ENCODE measurements around the gene SYNGR1. TPM values are rescaled to one million over a fixed set of nuclear protein-coding genes. Genes with fewer than 3 reads are reported as not detected.

Gene SYNGR1
- total and polyA plus RNA-seq, 2 experiments from 2014 or later, result 30.9 to 37.0 TPM

Small RNAs within 50 kb of the gene (small RNA-seq; reads per million reads assigned to genes)
- not detected for gene SNORD43 (ENCODE audit: low replicate concordance)
- gene SNORD83A (ENCODE audit: low replicate concordance), result 1,887 reads per million, percentile 100 among the genes with 10 or more reads in this experiment
- gene SNORD83B (ENCODE audit: low replicate concordance), result not detected

Other genes starting within 250 kb of the SYNGR1 start
- 11.5 and 12.7 TPM in 2 replicates for gene CBX7, start 197.3 kb upstream of the SYNGR1 start, total RNA-seq (2014; rRNA removed; shearing (Covaris generic))
- 2.6 and 2.8 TPM in 2 replicates for gene CBX7, start 197.3 kb upstream of the SYNGR1 start, polyA plus RNA-seq (2016; fragmentation: Nextera tagmentation; extraction: Ambion mirVana)
- gene PDGFB, start 105.0 kb upstream of the SYNGR1 start, total RNA-seq (2014; rRNA removed; shearing (Covaris generic)), result 5.2 and 8.0 TPM in 2 replicates
- 1.9 and 2.2 TPM in 2 replicates for gene PDGFB, start 105.0 kb upstream of the SYNGR1 start, polyA plus RNA-seq (2016; fragmentation: Nextera tagmentation; extraction: Ambion mirVana)
- gene RPL3, start 30.4 kb upstream of the SYNGR1 start, total RNA-seq (2014; rRNA removed; shearing (Covaris generic)), result 2,755 and 3,244 TPM in 2 replicates
- gene RPL3, start 30.4 kb upstream of the SYNGR1 start, polyA plus RNA-seq (2016; fragmentation: Nextera tagmentation; extraction: Ambion mirVana), result 1,846 and 1,983 TPM in 2 replicates
- gene TAB1, start 49.8 kb downstream of the SYNGR1 start, total RNA-seq (2014; rRNA removed; shearing (Covaris generic)), result 18.0 and 27.5 TPM in 2 replicates
- 10.7 and 12.4 TPM in 2 replicates for gene TAB1, start 49.8 kb downstream of the SYNGR1 start, polyA plus RNA-seq (2016; fragmentation: Nextera tagmentation; extraction: Ambion mirVana)
- 10.2 and 13.1 TPM in 2 replicates for gene MGAT3, start 107.0 kb downstream of the SYNGR1 start, total RNA-seq (2014; rRNA removed; shearing (Covaris generic))
- 1.6 and 1.7 TPM in 2 replicates for gene MGAT3, start 107.0 kb downstream of the SYNGR1 start, polyA plus RNA-seq (2016; fragmentation: Nextera tagmentation; extraction: Ambion mirVana)
- 30.0 and 40.1 TPM in 2 replicates for gene MIEF1, start 152.3 kb downstream of the SYNGR1 start, total RNA-seq (2014; rRNA removed; shearing (Covaris generic))
- 12.2 and 13.2 TPM in 2 replicates for gene MIEF1, start 152.3 kb downstream of the SYNGR1 start, polyA plus RNA-seq (2016; fragmentation: Nextera tagmentation; extraction: Ambion mirVana)
- gene ATF4, start 170.6 kb downstream of the SYNGR1 start, total RNA-seq (2014; rRNA removed; shearing (Covaris generic)), result 366 and 446 TPM in 2 replicates
- 553 and 628 TPM in 2 replicates for gene ATF4, start 170.6 kb downstream of the SYNGR1 start, polyA plus RNA-seq (2016; fragmentation: Nextera tagmentation; extraction: Ambion mirVana)
- 153 and 169 TPM in 2 replicates for gene RPS19BP1, start 182.8 kb downstream of the SYNGR1 start, total RNA-seq (2014; rRNA removed; shearing (Covaris generic))
- 215 and 216 TPM in 2 replicates for gene RPS19BP1, start 182.8 kb downstream of the SYNGR1 start, polyA plus RNA-seq (2016; fragmentation: Nextera tagmentation; extraction: Ambion mirVana)
- gene CACNA1I, start 220.8 kb downstream of the SYNGR1 start, total RNA-seq (2014; rRNA removed; shearing (Covaris generic)), result 1.7 and 2.4 TPM in 2 replicates
- 0.42 and 0.47 TPM in 2 replicates for gene CACNA1I, start 220.8 kb downstream of the SYNGR1 start, polyA plus RNA-seq (2016; fragmentation: Nextera tagmentation; extraction: Ambion mirVana)